ENCODE results near the gene ERCC8. TPM values are rescaled to one million over a fixed set of nuclear protein-coding genes. Genes with fewer than 3 reads are reported as not detected.

Gene ERCC8
- total and polyA plus RNA-seq, 2 experiments from 2014 or later, result 21.6 to 53.9 TPM

DNA sequence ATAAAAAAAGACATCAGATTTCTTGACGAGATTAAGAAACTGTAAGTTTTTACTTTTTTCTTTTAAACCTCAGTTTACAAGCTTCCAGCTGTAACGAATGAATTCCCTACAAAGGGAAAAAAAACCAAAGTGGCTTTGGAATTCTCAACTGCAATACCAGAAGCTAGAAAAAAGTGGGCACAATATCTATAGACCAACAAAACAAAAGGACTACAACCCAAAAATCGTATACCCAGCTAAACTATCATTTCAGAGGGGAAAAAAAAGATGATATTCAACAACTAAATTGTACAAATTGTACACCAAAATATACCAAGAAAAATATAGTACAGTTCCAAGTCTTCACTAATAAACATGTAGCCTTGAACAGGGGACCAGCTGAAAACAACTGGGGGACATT, 74.0 kb downstream of the ERCC8 start:
- H3K27me3 Mint-ChIP-seq (ENCODE audit: insufficient read depth, low read depth, poor library complexity), result no peaks in the 10 kb centered on the region

More for the DNA sequence above, 74.0 kb downstream of the ERCC8 start:
- Histone ChIP-seq H3K36me3 (ENCODE audit: insufficient read depth) (no peaks in the 10 kb centered on the region), H3K4me2 (no peak overlapping the region), H3K79me2 (replicated peaks; ENCODE audit: insufficient read depth) (no peaks in the 10 kb centered on the region), H2AFZ (no peak overlapping the region), H3K4me3 (no peak overlapping the region), H3K9me2 (ENCODE audit: insufficient read depth) (no peaks in the 10 kb centered on the region), H3K27ac (ENCODE audit: low read depth) (no peak overlapping the region), H3K27me3 (ENCODE audit: insufficient read depth) (no peaks in the 10 kb centered on the region), H4K20me1 (replicated peaks; ENCODE audit: insufficient read depth) (no peaks in the 10 kb centered on the region), H3K4me1 (ENCODE audit: insufficient read depth) (no peaks in the 10 kb centered on the region), H3F3A (replicated peaks; ENCODE audit: low read depth) (no peaks in the 10 kb centered on the region)
- Mint-ChIP-seq H3K36me3 (ENCODE audit: low read depth) (peaks cover 17% of the 10 kb centered on the region; the same call in 2 of the 3 replicates), H3K4me3 (no peak overlapping the region), H3K4me1 (no peaks in the 10 kb centered on the region), H3K9me3 (peaks cover 22% of the 10 kb centered on the region), H3K27ac (no peak overlapping the region)
- TF ChIP-seq STAT1 (IDR thresholded peaks at IDR 0.05; ENCODE audit: unreplicated experiment) (no peak), ZNF331 (CRISPR knock-in tag; IDR thresholded peaks at IDR 0.05; ENCODE audit: low read depth) (no peak), CREB1 (CRISPR knock-in tag; IDR thresholded peaks at IDR 0.05; ENCODE audit: low read depth) (no peak), POLR2AphosphoS5 (IDR thresholded peaks at IDR 0.05; ENCODE audit: low read depth) (no peak), ZNF114 (CRISPR knock-in tag; IDR thresholded peaks at IDR 0.05) (no peak), JUNB (IDR thresholded peaks at IDR 0.05; ENCODE audit: unreplicated experiment) (no peak), NANOG (IDR thresholded peaks at IDR 0.05; ENCODE audit: borderline replicate concordance) (no peak), EZH2phosphoT487 (IDR thresholded peaks at IDR 0.05; ENCODE audit: unreplicated experiment) (no peak), EZH2 (IDR thresholded peaks at IDR 0.05; ENCODE audit: low read depth, unreplicated experiment) (no peak)
- TF ChIP-seq, protein P1, sequence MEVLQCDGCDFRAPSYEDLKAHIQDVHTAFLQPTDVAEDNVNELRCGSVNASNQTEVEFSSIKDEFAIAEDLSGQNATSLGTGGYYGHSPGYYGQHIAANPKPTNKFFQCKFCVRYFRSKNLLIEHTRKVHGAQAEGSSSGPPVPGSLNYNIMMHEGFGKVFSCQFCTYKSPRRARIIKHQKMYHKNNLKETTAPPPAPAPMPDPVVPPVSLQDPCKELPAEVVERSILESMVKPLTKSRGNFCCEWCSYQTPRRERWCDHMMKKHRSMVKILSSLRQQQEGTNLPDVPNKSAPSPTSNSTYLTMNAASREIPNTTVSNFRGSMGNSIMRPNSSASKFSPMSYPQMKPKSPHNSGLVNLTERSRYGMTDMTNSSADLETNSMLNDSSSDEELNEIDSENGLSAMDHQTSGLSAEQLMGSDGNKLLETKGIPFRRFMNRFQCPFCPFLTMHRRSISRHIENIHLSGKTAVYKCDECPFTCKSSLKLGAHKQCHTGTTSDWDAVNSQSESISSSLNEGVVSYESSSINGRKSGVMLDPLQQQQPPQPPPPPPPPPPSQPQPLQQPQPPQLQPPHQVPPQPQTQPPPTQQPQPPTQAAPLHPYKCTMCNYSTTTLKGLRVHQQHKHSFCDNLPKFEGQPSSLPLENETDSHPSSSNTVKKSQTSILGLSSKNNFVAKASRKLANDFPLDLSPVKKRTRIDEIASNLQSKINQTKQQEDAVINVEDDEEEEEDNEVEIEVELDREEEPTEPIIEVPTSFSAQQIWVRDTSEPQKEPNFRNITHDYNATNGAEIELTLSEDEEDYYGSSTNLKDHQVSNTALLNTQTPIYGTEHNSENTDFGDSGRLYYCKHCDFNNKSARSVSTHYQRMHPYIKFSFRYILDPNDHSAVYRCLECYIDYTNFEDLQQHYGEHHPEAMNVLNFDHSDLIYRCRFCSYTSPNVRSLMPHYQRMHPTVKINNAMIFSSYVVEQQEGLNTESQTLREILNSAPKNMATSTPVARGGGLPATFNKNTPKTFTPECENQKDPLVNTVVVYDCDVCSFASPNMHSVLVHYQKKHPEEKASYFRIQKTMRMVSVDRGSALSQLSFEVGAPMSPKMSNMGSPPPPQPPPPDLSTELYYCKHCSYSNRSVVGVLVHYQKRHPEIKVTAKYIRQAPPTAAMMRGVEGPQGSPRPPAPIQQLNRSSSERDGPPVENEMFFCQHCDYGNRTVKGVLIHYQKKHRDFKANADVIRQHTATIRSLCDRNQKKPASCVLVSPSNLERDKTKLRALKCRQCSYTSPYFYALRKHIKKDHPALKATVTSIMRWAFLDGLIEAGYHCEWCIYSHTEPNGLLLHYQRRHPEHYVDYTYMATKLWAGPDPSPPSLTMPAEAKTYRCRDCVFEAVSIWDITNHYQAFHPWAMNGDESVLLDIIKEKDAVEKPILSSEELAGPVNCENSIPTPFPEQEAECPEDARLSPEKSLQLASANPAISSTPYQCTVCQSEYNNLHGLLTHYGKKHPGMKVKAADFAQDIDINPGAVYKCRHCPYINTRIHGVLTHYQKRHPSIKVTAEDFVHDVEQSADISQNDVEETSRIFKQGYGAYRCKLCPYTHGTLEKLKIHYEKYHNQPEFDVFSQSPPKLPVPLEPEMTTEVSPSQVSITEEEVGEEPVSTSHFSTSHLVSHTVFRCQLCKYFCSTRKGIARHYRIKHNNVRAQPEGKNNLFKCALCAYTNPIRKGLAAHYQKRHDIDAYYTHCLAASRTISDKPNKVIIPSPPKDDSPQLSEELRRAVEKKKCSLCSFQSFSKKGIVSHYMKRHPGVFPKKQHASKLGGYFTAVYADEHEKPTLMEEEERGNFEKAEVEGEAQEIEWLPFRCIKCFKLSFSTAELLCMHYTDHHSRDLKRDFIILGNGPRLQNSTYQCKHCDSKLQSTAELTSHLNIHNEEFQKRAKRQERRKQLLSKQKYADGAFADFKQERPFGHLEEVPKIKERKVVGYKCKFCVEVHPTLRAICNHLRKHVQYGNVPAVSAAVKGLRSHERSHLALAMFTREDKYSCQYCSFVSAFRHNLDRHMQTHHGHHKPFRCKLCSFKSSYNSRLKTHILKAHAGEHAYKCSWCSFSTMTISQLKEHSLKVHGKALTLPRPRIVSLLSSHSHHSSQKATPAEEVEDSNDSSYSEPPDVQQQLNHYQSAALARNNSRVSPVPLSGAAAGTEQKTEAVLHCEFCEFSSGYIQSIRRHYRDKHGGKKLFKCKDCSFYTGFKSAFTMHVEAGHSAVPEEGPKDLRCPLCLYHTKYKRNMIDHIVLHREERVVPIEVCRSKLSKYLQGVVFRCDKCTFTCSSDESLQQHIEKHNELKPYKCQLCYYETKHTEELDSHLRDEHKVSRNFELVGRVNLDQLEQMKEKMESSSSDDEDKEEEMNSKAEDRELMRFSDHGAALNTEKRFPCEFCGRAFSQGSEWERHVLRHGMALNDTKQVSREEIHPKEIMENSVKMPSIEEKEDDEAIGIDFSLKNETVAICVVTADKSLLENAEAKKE (CRISPR knock-in tag; IDR thresholded peaks at IDR 0.05), result no peak
- TF ChIP-seq, protein P2, sequence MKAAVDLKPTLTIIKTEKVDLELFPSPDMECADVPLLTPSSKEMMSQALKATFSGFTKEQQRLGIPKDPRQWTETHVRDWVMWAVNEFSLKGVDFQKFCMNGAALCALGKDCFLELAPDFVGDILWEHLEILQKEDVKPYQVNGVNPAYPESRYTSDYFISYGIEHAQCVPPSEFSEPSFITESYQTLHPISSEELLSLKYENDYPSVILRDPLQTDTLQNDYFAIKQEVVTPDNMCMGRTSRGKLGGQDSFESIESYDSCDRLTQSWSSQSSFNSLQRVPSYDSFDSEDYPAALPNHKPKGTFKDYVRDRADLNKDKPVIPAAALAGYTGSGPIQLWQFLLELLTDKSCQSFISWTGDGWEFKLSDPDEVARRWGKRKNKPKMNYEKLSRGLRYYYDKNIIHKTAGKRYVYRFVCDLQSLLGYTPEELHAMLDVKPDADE (IDR thresholded peaks at IDR 0.05), result no peak
- TF ChIP-seq, protein P3, sequence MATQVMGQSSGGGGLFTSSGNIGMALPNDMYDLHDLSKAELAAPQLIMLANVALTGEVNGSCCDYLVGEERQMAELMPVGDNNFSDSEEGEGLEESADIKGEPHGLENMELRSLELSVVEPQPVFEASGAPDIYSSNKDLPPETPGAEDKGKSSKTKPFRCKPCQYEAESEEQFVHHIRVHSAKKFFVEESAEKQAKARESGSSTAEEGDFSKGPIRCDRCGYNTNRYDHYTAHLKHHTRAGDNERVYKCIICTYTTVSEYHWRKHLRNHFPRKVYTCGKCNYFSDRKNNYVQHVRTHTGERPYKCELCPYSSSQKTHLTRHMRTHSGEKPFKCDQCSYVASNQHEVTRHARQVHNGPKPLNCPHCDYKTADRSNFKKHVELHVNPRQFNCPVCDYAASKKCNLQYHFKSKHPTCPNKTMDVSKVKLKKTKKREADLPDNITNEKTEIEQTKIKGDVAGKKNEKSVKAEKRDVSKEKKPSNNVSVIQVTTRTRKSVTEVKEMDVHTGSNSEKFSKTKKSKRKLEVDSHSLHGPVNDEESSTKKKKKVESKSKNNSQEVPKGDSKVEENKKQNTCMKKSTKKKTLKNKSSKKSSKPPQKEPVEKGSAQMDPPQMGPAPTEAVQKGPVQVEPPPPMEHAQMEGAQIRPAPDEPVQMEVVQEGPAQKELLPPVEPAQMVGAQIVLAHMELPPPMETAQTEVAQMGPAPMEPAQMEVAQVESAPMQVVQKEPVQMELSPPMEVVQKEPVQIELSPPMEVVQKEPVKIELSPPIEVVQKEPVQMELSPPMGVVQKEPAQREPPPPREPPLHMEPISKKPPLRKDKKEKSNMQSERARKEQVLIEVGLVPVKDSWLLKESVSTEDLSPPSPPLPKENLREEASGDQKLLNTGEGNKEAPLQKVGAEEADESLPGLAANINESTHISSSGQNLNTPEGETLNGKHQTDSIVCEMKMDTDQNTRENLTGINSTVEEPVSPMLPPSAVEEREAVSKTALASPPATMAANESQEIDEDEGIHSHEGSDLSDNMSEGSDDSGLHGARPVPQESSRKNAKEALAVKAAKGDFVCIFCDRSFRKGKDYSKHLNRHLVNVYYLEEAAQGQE (IDR thresholded peaks at IDR 0.05; ENCODE audit: unreplicated experiment), result no peak
- TF ChIP-seq, protein P4, sequence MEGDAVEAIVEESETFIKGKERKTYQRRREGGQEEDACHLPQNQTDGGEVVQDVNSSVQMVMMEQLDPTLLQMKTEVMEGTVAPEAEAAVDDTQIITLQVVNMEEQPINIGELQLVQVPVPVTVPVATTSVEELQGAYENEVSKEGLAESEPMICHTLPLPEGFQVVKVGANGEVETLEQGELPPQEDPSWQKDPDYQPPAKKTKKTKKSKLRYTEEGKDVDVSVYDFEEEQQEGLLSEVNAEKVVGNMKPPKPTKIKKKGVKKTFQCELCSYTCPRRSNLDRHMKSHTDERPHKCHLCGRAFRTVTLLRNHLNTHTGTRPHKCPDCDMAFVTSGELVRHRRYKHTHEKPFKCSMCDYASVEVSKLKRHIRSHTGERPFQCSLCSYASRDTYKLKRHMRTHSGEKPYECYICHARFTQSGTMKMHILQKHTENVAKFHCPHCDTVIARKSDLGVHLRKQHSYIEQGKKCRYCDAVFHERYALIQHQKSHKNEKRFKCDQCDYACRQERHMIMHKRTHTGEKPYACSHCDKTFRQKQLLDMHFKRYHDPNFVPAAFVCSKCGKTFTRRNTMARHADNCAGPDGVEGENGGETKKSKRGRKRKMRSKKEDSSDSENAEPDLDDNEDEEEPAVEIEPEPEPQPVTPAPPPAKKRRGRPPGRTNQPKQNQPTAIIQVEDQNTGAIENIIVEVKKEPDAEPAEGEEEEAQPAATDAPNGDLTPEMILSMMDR (conservative IDR thresholded peaks at IDR 0.05; ENCODE audit: low read depth in 2 of 2), result no peak
- no peak for ATAC-seq
- no peak for DNase-seq (ENCODE audit: low spot score)

Measured in GM23338 (cell line).